ENCODE results near the gene RETNLB. TPM values are rescaled to one million over a fixed set of nuclear protein-coding genes. Genes with fewer than 3 reads are reported as not detected.

RETNLB gene
- total RNA-seq, 1 donor from 2014 or later = not detected

DNA sequence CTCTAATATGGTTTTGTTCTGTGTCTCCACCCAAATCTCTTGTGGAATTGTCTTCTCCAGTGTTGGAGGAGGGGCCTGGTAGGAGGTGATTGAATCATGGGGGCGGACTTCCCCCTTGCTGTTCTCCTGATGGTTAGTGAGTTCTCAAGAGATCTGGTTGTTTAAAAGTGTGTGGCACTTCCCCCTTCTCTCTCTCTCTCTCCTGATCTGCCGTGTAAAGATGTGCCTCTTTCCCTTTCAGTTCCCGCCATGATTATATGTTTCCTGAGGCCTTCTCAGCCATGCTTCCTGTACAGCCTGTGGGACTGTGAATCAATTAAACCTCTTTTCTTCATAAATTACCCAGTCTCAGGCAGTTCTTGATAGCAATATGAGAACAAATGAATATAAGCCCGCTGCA is 33.1 kb downstream of the RETNLB start:
- H3K4me1 Mint-ChIP-seq (ENCODE audit: low read depth, unreplicated experiment) = no peaks in the 10 kb centered on the region
- H3K27ac Mint-ChIP-seq (ENCODE audit: unreplicated experiment) = no peak overlapping the region

DNA sequence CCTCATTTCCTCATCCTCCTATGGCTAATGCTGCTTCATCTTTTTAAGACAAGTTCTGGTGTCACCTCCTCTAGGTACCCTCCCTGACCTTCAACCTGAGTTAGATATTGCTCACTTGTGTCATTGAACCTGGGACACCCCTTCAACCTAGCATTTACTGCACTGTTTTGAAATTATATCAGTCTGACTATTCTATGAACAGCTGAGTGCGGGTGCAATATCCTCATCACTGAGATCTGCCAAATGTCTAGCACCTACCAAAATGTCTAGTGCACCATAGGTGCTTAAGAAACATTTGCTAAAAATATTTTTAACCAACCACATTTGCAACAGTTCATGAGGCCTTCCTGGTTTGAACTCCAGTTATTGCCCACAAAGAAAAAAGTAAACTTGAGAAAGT is 34.5 kb downstream of the RETNLB start:
- Histone ChIP-seq H3K4me2 (ENCODE audit: low read length) (no peak overlapping the region), H3K27me3 (ENCODE audit: insufficient read depth, low read length) (no peaks in the 10 kb centered on the region), H3K4me1 (ENCODE audit: insufficient read depth, low read length) (no peaks in the 10 kb centered on the region), H4K20me1 (ENCODE audit: insufficient read depth, low read length) (no peaks in the 10 kb centered on the region), H3K27ac (ENCODE audit: low read depth, low read length) (no peak overlapping the region), H3K4me3 (ENCODE audit: insufficient read depth, low read depth, low read length) (no peak overlapping the region), H3K9ac (ENCODE audit: low read length) (no peak overlapping the region), H2AFZ (ENCODE audit: low read depth, low read length) (no peak overlapping the region), H3K79me2 (ENCODE audit: insufficient read depth, low read length) (no peaks in the 10 kb centered on the region), H3K36me3 (ENCODE audit: insufficient read depth, low read length) (no peaks in the 10 kb centered on the region), H3K9me3 (ENCODE audit: insufficient read depth, low read depth, low read length) (no peaks in the 10 kb centered on the region)
- Mint-ChIP-seq H3K36me3 (ENCODE audit: low read depth, unreplicated experiment) (no peaks in the 10 kb centered on the region), H3K27me3 (ENCODE audit: low read depth, unreplicated experiment) (no peaks in the 10 kb centered on the region), H3K4me3 (ENCODE audit: unreplicated experiment) (no peak overlapping the region), H3K9me3 (ENCODE audit: unreplicated experiment) (no peaks in the 10 kb centered on the region), H3K4me1 (ENCODE audit: low read depth, unreplicated experiment) (no peaks in the 10 kb centered on the region), H3K27ac (ENCODE audit: unreplicated experiment) (no peak overlapping the region)
- no peak for DNase-seq (ENCODE audit: low read depth)
- no peak for FAIRE-seq
- TF ChIP-seq EZH2 (IDR thresholded peaks at IDR 0.05; ENCODE audit: insufficient read depth, low read length) = no peak
- TF ChIP-seq, protein P1, sequence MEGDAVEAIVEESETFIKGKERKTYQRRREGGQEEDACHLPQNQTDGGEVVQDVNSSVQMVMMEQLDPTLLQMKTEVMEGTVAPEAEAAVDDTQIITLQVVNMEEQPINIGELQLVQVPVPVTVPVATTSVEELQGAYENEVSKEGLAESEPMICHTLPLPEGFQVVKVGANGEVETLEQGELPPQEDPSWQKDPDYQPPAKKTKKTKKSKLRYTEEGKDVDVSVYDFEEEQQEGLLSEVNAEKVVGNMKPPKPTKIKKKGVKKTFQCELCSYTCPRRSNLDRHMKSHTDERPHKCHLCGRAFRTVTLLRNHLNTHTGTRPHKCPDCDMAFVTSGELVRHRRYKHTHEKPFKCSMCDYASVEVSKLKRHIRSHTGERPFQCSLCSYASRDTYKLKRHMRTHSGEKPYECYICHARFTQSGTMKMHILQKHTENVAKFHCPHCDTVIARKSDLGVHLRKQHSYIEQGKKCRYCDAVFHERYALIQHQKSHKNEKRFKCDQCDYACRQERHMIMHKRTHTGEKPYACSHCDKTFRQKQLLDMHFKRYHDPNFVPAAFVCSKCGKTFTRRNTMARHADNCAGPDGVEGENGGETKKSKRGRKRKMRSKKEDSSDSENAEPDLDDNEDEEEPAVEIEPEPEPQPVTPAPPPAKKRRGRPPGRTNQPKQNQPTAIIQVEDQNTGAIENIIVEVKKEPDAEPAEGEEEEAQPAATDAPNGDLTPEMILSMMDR (IDR thresholded peaks at IDR 0.05; ENCODE audit: insufficient read depth, low read depth, low read length) = no peak

More for the DNA sequence above, 33.1 kb downstream of the RETNLB start:
- FAIRE-seq (no peak), DNase-seq (ENCODE audit: low read depth) (no peak)
- no peaks in the 10 kb centered on the region for H3K27me3 Mint-ChIP-seq (ENCODE audit: low read depth, unreplicated experiment)
- no peaks in the 10 kb centered on the region for H3K79me2 ChIP-seq (ENCODE audit: insufficient read depth, low read length)
- no peaks in the 10 kb centered on the region for H3K36me3 Mint-ChIP-seq (ENCODE audit: low read depth, unreplicated experiment)
- no peaks in the 10 kb centered on the region for H3K9me3 ChIP-seq (ENCODE audit: insufficient read depth, low read depth, low read length)
- H3K36me3 ChIP-seq (ENCODE audit: insufficient read depth, low read length) = no peaks in the 10 kb centered on the region
- H3K4me1 ChIP-seq (ENCODE audit: insufficient read depth, low read length) = no peaks in the 10 kb centered on the region
- H4K20me1 ChIP-seq (ENCODE audit: insufficient read depth, low read length) = no peaks in the 10 kb centered on the region
- H2AFZ ChIP-seq (ENCODE audit: low read depth, low read length) = no peak overlapping the region
- H3K9ac ChIP-seq (ENCODE audit: low read length) = no peak overlapping the region
- H3K27me3 ChIP-seq (ENCODE audit: insufficient read depth, low read length) = no peaks in the 10 kb centered on the region
- no peaks in the 10 kb centered on the region for H3K9me3 Mint-ChIP-seq (ENCODE audit: unreplicated experiment)
- no peak for TF ChIP-seq EZH2 (IDR thresholded peaks at IDR 0.05; ENCODE audit: insufficient read depth, low read length)
- TF ChIP-seq, protein P1 (IDR thresholded peaks at IDR 0.05; ENCODE audit: insufficient read depth, low read depth, low read length) = no peak
- H3K4me3 Mint-ChIP-seq (ENCODE audit: unreplicated experiment) = no peak overlapping the region
- H3K4me3 ChIP-seq (ENCODE audit: insufficient read depth, low read depth, low read length) = no peak overlapping the region
- H3K27ac ChIP-seq (ENCODE audit: low read depth, low read length) = no peak overlapping the region
- no peak overlapping the region for H3K4me2 ChIP-seq (ENCODE audit: low read length)

DNA sequence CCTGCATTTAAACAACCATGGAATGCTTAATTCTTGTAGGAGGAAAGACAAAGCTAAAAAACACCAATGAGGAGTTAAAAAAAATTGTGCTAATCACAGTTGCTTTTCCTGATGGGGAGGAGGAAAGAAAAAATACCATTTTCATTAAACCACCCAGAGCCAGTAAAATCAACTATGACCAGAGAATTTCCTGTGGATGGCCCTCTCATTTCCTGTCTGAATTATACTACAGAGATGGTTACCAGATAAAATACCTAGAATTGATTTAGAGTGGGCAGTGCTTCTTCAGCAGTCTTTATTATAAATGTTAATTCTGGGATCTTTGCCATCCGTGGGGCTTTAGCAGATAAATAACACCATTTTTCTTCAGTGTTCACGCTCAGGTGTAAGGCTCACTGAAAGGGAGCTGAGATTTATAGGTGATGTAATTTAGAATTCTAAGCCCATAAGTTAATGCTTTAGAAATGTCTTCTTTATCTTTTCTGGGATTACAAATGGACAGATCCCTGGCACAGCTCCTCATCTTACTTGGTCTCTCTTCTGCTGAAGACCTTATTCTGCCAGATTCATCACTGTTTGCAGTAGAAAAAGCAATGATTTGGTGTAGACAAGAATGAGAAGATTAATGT is 37.9 kb downstream of the RETNLB start:
- no peak overlapping the region for H3K4me2 ChIP-seq (ENCODE audit: low read length)
- no peak overlapping the region for H3K9ac ChIP-seq (ENCODE audit: low read length)
- H3K79me2 ChIP-seq (ENCODE audit: insufficient read depth, low read length) = no peaks in the 10 kb centered on the region
- Mint-ChIP-seq H3K4me1 (ENCODE audit: low read depth, unreplicated experiment) (no peaks in the 10 kb centered on the region), H3K27ac (ENCODE audit: unreplicated experiment) (no peak overlapping the region), H3K9me3 (ENCODE audit: unreplicated experiment) (no peaks in the 10 kb centered on the region), H3K4me3 (ENCODE audit: unreplicated experiment) (no peak overlapping the region), H3K27me3 (ENCODE audit: low read depth, unreplicated experiment) (no peaks in the 10 kb centered on the region), H3K36me3 (ENCODE audit: low read depth, unreplicated experiment) (no peaks in the 10 kb centered on the region)
- no peaks in the 10 kb centered on the region for H3K27me3 ChIP-seq (ENCODE audit: insufficient read depth, low read length)
- no peaks in the 10 kb centered on the region for H4K20me1 ChIP-seq (ENCODE audit: insufficient read depth, low read length)
- FAIRE-seq (no peak), DNase-seq (ENCODE audit: low read depth) (no peak)
- no peak overlapping the region for H2AFZ ChIP-seq (ENCODE audit: low read depth, low read length)
- H3K27ac ChIP-seq (ENCODE audit: low read depth, low read length) = no peak overlapping the region
- TF ChIP-seq, protein P1 (IDR thresholded peaks at IDR 0.05; ENCODE audit: insufficient read depth, low read depth, low read length) = no peak
- TF ChIP-seq EZH2 (IDR thresholded peaks at IDR 0.05; ENCODE audit: insufficient read depth, low read length) = no peak
- H3K36me3 ChIP-seq (ENCODE audit: insufficient read depth, low read length) = no peaks in the 10 kb centered on the region
- no peaks in the 10 kb centered on the region for H3K9me3 ChIP-seq (ENCODE audit: insufficient read depth, low read depth, low read length)
- no peaks in the 10 kb centered on the region for H3K4me1 ChIP-seq (ENCODE audit: insufficient read depth, low read length)
- H3K4me3 ChIP-seq (ENCODE audit: insufficient read depth, low read depth, low read length) = no peak overlapping the region

Measured in astrocyte (in vitro differentiated cells and primary cell).